ENCODE data around the gene ZEB2.

Gene ZEB2

DNA sequence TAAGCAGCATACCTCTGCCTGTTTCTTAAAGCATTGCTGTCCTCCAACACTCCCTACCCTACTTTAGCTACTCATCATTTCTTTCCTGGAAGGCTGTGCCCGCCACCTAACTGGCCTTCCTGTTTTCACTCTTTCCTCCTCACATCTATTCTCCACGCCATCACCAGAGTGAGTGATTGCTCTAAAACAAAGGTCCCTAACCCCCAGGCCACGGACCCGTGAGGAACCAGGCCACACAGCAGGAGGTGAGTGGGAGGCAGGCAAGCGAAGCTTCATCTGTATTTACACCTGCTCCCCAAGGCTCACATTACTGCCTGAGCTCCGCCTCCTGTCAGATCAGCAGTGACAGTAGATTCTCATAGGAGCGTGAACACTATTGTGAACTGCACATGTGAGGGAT lies 13.3 kb upstream of the ZEB2 start:
- Histone ChIP-seq H3K4me3 (ENCODE audit: control insufficient read depth in 1 of 7, extremely low read depth in 1 of 7, insufficient read depth in 4 of 7, low read depth in 2 of 7, low read length in 6 of 7) (no peak overlapping the region), H3K27ac (ENCODE audit: insufficient read depth in 1 of 2, low read depth in 1 of 2, low read length in 2 of 2, poor library complexity in 1 of 2, severe bottlenecking in 2 of 2) (no peak overlapping the region), H3K9me3 (ENCODE audit: control extremely low read depth in 1 of 5, control insufficient read depth in 4 of 5, insufficient read depth in 2 of 5, low read depth in 1 of 5, low read length in 4 of 5) (no peaks in the 10 kb centered on the region), H3K36me3 (ENCODE audit: control insufficient read depth in 4 of 4, insufficient read depth in 4 of 4, low read length in 3 of 4) (no peaks in the 10 kb centered on the region), H3K27me3 (replicated peaks in 2 of 5; ENCODE audit: control insufficient read depth in 4 of 5, insufficient read depth in 5 of 5, low read length in 4 of 5) (no peaks in the 10 kb centered on the region), H3K4me1 (ENCODE audit: control extremely low read depth in 1 of 4, control insufficient read depth in 4 of 4, insufficient read depth in 4 of 4, low read length in 3 of 4) (no peaks in the 10 kb centered on the region)
- ChIA-PET CTCF (interaction anchor here (1.7 to 4.8 kb wide), 2 partner anchors 9 to 11 kb away, joined by 3 to 22 read pairs; no protein-coding TSS in a partner anchor), POLR2A (no interaction called here)
- DNase-seq: no peak
- 94% methylated on average over 3 of the region's 7 CpGs for WGBS (ENCODE audit: insufficient coverage)

DNA sequence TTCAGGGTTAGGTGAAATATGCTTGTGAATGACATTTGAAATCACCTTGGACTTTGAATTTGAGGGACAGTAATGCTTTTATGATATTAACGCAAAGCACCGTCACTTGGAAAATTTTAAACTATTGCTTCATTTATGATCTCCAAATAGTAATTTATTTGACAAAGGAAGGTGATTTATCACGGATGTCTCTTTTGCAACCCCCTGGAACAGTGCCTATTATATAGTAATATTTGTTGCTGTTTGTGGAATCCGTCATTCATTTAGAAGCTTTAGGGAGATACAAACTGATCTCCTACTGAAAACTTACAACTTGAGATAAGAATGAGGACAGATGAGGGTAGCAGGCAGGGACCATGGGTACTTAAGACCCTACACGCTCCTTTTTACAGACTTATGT lies 10.7 kb upstream of the ZEB2 start:
- H3K4me1 ChIP-seq (ENCODE audit: control extremely low read depth in 1 of 4, control insufficient read depth in 4 of 4, insufficient read depth in 4 of 4, low read length in 3 of 4): no peaks in the 10 kb centered on the region
- no peak for DNase-seq
- no CpG with 5 or more reads among the region's 5 CpGs for WGBS (ENCODE audit: insufficient coverage)
- CTCF ChIA-PET: interaction anchor here (1.7 to 4.8 kb wide), 2 partner anchors 8 to 12 kb away, joined by 6 to 22 read pairs; no protein-coding TSS in a partner anchor
- H3K27ac ChIP-seq (ENCODE audit: insufficient read depth in 1 of 2, low read depth in 1 of 2, low read length in 2 of 2, poor library complexity in 1 of 2, severe bottlenecking in 2 of 2): no peak overlapping the region
- H3K4me3 ChIP-seq (ENCODE audit: control insufficient read depth in 1 of 7, extremely low read depth in 1 of 7, insufficient read depth in 4 of 7, low read depth in 2 of 7, low read length in 6 of 7): no peak overlapping the region
- no peaks in the 10 kb centered on the region for H3K36me3 ChIP-seq (ENCODE audit: control insufficient read depth in 4 of 4, insufficient read depth in 4 of 4, low read length in 3 of 4)
- no peaks in the 10 kb centered on the region for H3K9me3 ChIP-seq (ENCODE audit: control extremely low read depth in 1 of 5, control insufficient read depth in 4 of 5, insufficient read depth in 2 of 5, low read depth in 1 of 5, low read length in 4 of 5)
- POLR2A ChIA-PET: no interaction called here
- no peaks in the 10 kb centered on the region for H3K27me3 ChIP-seq (replicated peaks in 2 of 5; ENCODE audit: control insufficient read depth in 4 of 5, insufficient read depth in 5 of 5, low read length in 4 of 5)

DNA sequence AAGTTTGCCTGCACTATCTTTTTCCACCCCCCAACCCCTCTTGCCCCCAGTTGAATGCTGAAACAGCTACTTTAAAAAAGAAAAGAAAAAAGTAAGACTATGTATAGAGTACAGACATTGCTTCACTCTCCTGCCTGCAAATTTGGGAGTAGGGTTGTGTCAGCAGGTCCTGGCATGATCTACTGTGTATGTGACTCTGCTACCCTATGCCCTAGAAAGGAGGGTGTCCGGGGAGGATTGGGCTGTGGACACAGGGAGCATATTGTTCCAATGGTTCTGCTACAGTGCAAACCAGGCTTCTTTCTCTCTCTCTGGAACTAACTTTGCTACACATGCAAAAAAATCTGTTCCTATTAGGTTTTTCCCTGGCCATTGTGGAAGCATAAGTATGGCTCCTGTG lies 9.9 kb upstream of the ZEB2 start:
- Histone ChIP-seq H3K27me3 (replicated peaks in 2 of 5; ENCODE audit: control insufficient read depth in 4 of 5, insufficient read depth in 5 of 5, low read length in 4 of 5) (no peaks in the 10 kb centered on the region), H3K27ac (ENCODE audit: insufficient read depth in 1 of 2, low read depth in 1 of 2, low read length in 2 of 2, poor library complexity in 1 of 2, severe bottlenecking in 2 of 2) (no peak overlapping the region), H3K36me3 (ENCODE audit: control insufficient read depth in 4 of 4, insufficient read depth in 4 of 4, low read length in 3 of 4) (no peaks in the 10 kb centered on the region), H3K9me3 (ENCODE audit: control extremely low read depth in 1 of 5, control insufficient read depth in 4 of 5, insufficient read depth in 2 of 5, low read depth in 1 of 5, low read length in 4 of 5) (no peaks in the 10 kb centered on the region), H3K4me1 (ENCODE audit: control extremely low read depth in 1 of 4, control insufficient read depth in 4 of 4, insufficient read depth in 4 of 4, low read length in 3 of 4) (peaks cover 0 to 5% (median under 1%) of the 10 kb centered on the region in 4 experiments), H3K4me3 (ENCODE audit: control insufficient read depth in 1 of 7, extremely low read depth in 1 of 7, insufficient read depth in 4 of 7, low read depth in 2 of 7, low read length in 6 of 7) (no peak overlapping the region)
- CTCF ChIA-PET: interaction anchor here (0.6 to 4.8 kb wide), 3 partner anchors 8 to 1961 kb away, joined by 4 to 22 read pairs (median 6); no protein-coding TSS in a partner anchor
- DNase-seq: no peak
- POLR2A ChIA-PET: no interaction called here
- no CpG with 5 or more reads among the region's 1 CpG for WGBS (ENCODE audit: insufficient coverage)

DNA sequence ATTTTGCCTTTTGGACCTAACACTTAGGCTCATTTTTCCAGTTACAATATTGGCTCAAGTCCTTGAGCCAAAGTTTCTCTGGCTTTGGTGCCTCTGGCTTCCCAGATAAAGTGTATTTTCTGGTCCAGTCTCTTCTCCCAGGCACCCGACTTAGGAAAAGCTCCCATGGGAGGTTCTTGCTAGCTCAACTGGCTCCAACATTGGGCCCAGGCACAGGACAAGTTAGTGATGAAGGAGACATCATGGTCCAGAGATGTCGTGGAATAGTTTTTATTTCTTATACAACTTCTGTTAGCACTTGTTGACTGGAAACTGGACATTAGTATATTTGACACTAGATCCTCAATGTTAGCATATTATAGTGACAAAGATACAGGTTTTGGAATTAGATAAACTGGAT lies 8.2 kb upstream of the ZEB2 start:
- Histone ChIP-seq H3K27ac (ENCODE audit: insufficient read depth in 1 of 2, low read depth in 1 of 2, low read length in 2 of 2, poor library complexity in 1 of 2, severe bottlenecking in 2 of 2) (no peak overlapping the region), H3K9me3 (ENCODE audit: control extremely low read depth in 1 of 5, control insufficient read depth in 4 of 5, insufficient read depth in 2 of 5, low read depth in 1 of 5, low read length in 4 of 5) (no peaks in the 10 kb centered on the region), H3K4me1 (ENCODE audit: control extremely low read depth in 1 of 4, control insufficient read depth in 4 of 4, insufficient read depth in 4 of 4, low read length in 3 of 4) (peaks cover 0 to 13% (median 7%) of the 10 kb centered on the region in 4 experiments), H3K4me3 (ENCODE audit: control insufficient read depth in 1 of 7, extremely low read depth in 1 of 7, insufficient read depth in 4 of 7, low read depth in 2 of 7, low read length in 6 of 7) (no peak overlapping the region), H3K27me3 (replicated peaks in 2 of 5; ENCODE audit: control insufficient read depth in 4 of 5, insufficient read depth in 5 of 5, low read length in 4 of 5) (no peaks in the 10 kb centered on the region), H3K36me3 (ENCODE audit: control insufficient read depth in 4 of 4, insufficient read depth in 4 of 4, low read length in 3 of 4) (no peaks in the 10 kb centered on the region)
- DNase-seq: no peak
- 100% methylated on average over 2 of the region's 2 CpGs for WGBS (ENCODE audit: insufficient coverage)
- ChIA-PET POLR2A (no interaction called here), CTCF (no interaction called here)

DNA sequence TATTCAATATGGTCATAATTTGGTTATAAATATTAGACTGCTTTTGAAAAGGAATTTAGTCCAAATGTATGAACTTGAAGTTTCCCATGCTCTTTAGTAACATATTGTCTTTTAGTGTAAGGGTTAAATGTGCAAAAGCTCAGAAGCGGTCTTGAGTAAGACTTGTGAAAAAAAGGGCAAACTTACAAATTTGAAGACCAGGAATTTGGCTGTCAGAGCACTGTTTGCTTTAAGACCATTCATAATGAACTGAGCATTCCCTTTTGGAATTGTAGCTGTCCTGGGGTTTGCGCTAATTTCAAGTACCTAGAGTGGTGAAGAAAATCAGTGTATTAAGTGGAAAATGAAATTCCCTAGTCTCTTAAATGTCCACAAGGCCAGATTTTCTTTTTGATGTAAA lies 6.9 kb upstream of the ZEB2 start:
- CTCF ChIA-PET: interaction anchor here (0.7 kb wide), 1 partner anchor 54 kb away, joined by 3 read pairs; no protein-coding TSS in a partner anchor

DNA sequence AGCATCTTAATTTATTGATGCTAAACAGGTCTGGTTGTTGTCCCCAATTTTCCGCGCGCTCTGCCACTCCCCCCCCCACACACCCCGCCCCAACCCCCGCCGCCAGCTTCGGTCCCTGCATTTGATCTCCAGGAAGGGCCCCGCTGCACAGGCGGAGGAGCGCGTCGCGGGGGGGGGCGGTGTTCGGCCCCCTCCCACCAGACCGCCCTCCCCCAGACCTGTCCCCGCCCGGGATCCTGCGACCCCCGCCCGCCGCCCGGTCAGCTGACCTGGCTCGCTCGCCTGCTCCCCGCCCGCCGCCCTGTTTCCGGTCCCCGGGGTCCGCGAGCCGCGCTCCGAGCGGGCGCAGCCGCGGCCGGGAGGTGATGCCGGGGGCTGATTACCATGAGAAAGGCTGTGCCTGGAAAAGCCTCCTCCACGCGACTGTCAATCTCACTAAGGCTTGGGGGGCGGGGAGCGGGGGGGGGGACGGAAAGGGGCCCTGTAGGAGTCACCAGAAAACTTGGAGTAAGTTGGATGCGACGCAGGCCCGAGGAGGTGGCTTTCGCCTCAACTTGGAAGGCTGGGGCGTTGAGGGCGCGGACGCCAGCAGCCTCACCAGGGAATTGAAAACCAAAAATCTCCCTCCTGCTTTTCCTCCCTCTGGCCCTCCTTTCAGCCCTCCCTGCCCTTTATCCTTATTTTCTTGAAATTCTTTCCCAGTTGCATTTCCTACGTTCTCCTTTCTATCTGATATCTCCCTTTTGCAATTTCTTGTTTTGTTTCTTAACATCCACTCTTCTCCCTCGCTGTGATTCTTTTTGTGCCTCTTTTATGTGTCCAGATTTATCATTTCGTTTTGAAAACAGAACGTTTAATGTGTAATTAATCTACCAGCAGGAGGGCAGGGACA lies 4.4 kb upstream of the ZEB2 start:
- ChIA-PET POLR2A (interaction anchor here (0.8 to 1.2 kb wide), 2 partner anchors 16 to 55 kb away, joined by 3 read pairs; no protein-coding TSS in a partner anchor), CTCF (interaction anchor here (0.6 to 3.8 kb wide), 4 partner anchors 7 to 140 kb away, joined by 3 to 22 read pairs (median 3); no protein-coding TSS in a partner anchor)
- H3K27ac ChIP-seq (ENCODE audit: insufficient read depth in 1 of 2, low read depth in 1 of 2, low read length in 2 of 2, poor library complexity in 1 of 2, severe bottlenecking in 2 of 2): peak overlapping the region in 1 of 2 experiments; percentile 72
- DNase-seq: peak in 1 of 3 donors; percentile 55
- WGBS (ENCODE audit: insufficient coverage): 3% methylated on average over 16 of the region's 58 CpGs
- H3K27me3 ChIP-seq (replicated peaks in 2 of 5; ENCODE audit: control insufficient read depth in 4 of 5, insufficient read depth in 5 of 5, low read length in 4 of 5): no peaks in the 10 kb centered on the region
- H3K4me3 ChIP-seq (ENCODE audit: control insufficient read depth in 1 of 7, extremely low read depth in 1 of 7, insufficient read depth in 4 of 7, low read depth in 2 of 7, low read length in 6 of 7): peak overlapping the region; percentile 26 to 90 (median 77)
- H3K9me3 ChIP-seq (ENCODE audit: control extremely low read depth in 1 of 5, control insufficient read depth in 4 of 5, insufficient read depth in 2 of 5, low read depth in 1 of 5, low read length in 4 of 5): no peaks in the 10 kb centered on the region
- H3K36me3 ChIP-seq (ENCODE audit: control insufficient read depth in 4 of 4, insufficient read depth in 4 of 4, low read length in 3 of 4): no peaks in the 10 kb centered on the region
- H3K4me1 ChIP-seq (ENCODE audit: control extremely low read depth in 1 of 4, control insufficient read depth in 4 of 4, insufficient read depth in 4 of 4, low read length in 3 of 4): peaks cover 11 to 35% (median 23%) of the 10 kb centered on the region in 4 experiments

More for the DNA sequence above, 6.9 kb upstream of the ZEB2 start:
- POLR2A ChIA-PET: no interaction called here
- WGBS (ENCODE audit: insufficient coverage): no CpG with 5 or more reads among the region's 2 CpGs
- Histone ChIP-seq H3K27me3 (replicated peaks in 2 of 5; ENCODE audit: control insufficient read depth in 4 of 5, insufficient read depth in 5 of 5, low read length in 4 of 5) (no peaks in the 10 kb centered on the region), H3K4me3 (ENCODE audit: control insufficient read depth in 1 of 7, extremely low read depth in 1 of 7, insufficient read depth in 4 of 7, low read depth in 2 of 7, low read length in 6 of 7) (no peak overlapping the region), H3K36me3 (ENCODE audit: control insufficient read depth in 4 of 4, insufficient read depth in 4 of 4, low read length in 3 of 4) (no peaks in the 10 kb centered on the region), H3K4me1 (ENCODE audit: control extremely low read depth in 1 of 4, control insufficient read depth in 4 of 4, insufficient read depth in 4 of 4, low read length in 3 of 4) (peaks cover 8 to 22% (median 15%) of the 10 kb centered on the region in 4 experiments), H3K9me3 (ENCODE audit: control extremely low read depth in 1 of 5, control insufficient read depth in 4 of 5, insufficient read depth in 2 of 5, low read depth in 1 of 5, low read length in 4 of 5) (no peaks in the 10 kb centered on the region), H3K27ac (ENCODE audit: insufficient read depth in 1 of 2, low read depth in 1 of 2, low read length in 2 of 2, poor library complexity in 1 of 2, severe bottlenecking in 2 of 2) (no peak overlapping the region)
- DNase-seq: no peak
